ENCODE data around the gene F13A1. TPM values are rescaled to one million over a fixed set of nuclear protein-coding genes. Genes with fewer than 3 reads are reported as not detected.

F13A1 gene
- total RNA-seq, 1 donor, result not detected

GRCh38 chr6:6191909-6192308 is 128.6 kb downstream of the F13A1 start:
- no peak for DNase-seq (ENCODE audit: low read depth)
- no peak overlapping the region for H3K4me3 ChIP-seq (ENCODE audit: low read depth, low read length)
- no peak for TF ChIP-seq CTCF (IDR thresholded peaks at IDR 0.05; ENCODE audit: insufficient read depth, low read length)

DNA sequence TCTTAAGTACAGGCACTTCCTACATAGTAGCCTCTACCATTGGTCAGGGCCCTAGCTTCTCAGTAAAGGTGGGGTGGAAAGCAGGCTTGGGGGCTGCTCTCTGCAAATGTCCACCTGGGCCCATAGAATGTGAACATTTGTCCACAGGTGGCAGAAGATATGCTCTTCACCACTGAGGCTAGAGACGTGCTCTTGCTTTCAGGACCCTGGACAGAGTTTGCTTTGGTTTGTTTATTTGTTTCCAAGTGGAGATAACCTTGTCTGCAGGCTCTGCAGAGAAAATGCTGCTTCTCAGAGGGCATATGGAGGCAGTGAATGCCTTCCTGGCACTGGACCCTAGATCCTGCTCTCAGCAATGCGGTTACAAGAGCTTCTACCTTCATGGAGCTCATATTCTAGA is 129.0 kb downstream of the F13A1 start:
- no peak for DNase-seq (ENCODE audit: low read depth)
- no peak overlapping the region for H3K4me3 ChIP-seq (ENCODE audit: low read depth, low read length)
- TF ChIP-seq CTCF (IDR thresholded peaks at IDR 0.05; ENCODE audit: insufficient read depth, low read length), result no peak

GRCh38 chr6:6180684-6181083 is 139.8 kb downstream of the F13A1 start:
- no peak for TF ChIP-seq CTCF (IDR thresholded peaks at IDR 0.05; ENCODE audit: insufficient read depth, low read length)
- H3K4me3 ChIP-seq (ENCODE audit: low read depth, low read length), result no peak overlapping the region
- no peak for DNase-seq (ENCODE audit: low read depth)

GRCh38 chr6:6179858-6180623 is 140.4 kb downstream of the F13A1 start:
- no peak for TF ChIP-seq CTCF (IDR thresholded peaks at IDR 0.05; ENCODE audit: insufficient read depth, low read length)
- no peak overlapping the region for H3K4me3 ChIP-seq (ENCODE audit: low read depth, low read length)
- no peak for DNase-seq (ENCODE audit: low read depth)

GRCh38 chr6:6178795-6179194 is 141.7 kb downstream of the F13A1 start:
- no peak for TF ChIP-seq CTCF (IDR thresholded peaks at IDR 0.05; ENCODE audit: insufficient read depth, low read length)
- no peak for DNase-seq (ENCODE audit: low read depth)

DNA sequence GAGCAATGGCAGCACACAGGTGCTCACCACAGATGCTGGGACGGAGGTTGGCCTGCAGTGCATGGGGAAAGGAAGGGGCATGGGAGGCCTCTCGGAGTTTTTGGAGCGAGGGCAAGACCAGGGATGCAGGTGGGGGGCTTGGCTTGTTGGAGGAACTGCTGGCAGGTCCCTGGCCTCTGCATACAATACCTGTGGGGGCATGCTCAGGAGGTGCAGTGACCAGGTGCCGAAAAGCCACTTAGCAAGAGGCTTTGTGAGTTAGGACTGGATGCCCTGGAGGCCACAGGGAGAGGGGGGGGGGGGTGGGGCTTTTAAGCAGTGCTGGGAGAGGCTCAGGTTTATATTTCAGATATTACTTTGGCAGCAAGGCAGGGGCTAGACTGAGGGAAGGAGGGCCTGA is 142.7 kb downstream of the F13A1 start:
- no peak overlapping the region for H3K4me3 ChIP-seq (ENCODE audit: low read depth, low read length)
- TF ChIP-seq CTCF (IDR thresholded peaks at IDR 0.05; ENCODE audit: insufficient read depth, low read length), result no peak
- no peak for DNase-seq (ENCODE audit: low read depth)

More at GRCh38 chr6:6178795-6179194, 141.7 kb downstream of the F13A1 start:
- H3K4me3 ChIP-seq (ENCODE audit: low read depth, low read length), result no peak overlapping the region

Measured in fibroblast of the aortic adventitia (primary cell).